HG02763 (cell line): Measurements from ENCODE around the gene S100A14.
"Not testable (repeated sequence)": the region's sequence is repeated elsewhere in the genome, so short reads cannot be mapped to it uniquely, and the experiment has no call there.

Experiments used
- ATAC-seq: cut with Tn5 transposase; IDR thresholded peaks from one replicate; pipeline ENCODE4 v1.9.1; 2021; ENCODE audit warnings: mild to moderate bottlenecking, moderate library complexity; ENCODE audit not compliant: unreplicated experiment

S100A14 gene

DNA sequence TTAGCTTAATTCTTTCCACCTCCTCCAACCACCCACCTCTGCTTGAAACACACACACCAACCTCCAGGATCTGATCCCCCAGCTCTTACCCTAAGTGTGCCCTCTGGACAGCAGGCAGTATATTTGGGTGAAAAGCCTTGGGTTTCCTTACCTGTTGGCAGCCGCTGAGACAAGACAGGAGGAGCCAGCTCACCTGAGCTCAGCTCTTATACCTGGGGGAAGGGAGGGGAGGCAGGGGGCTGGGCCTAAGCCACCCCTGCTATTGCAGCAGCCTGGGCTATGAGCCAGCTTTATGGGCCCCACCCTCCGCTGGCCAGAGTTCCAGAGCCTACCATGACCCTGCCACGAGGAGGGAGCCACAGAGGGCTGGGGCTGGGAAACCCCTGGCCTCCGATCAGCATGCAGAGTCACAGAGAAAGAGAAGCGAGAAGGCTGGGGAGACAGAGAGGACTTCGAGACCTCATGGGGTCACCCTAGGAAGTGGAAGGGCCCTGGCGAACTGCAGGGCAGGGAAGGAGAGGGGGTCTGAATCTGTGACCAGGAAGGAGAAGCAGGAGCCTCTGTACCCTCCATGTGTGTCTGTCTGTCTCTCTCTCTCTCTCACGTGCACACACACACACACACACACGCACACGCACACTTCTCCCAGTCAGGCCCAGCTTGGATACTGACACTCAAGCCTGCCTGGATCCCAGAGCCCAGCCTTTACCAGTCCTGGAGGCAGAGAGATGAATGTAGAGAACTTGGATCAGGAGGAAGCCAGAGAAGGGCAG is at the start of gene S100A14:
Gene S100A14, minus strand, starts transcription at position 182 of the 773 bp plus-strand sequence. CDS start 467 bp downstream, outside the sequence.
- ATAC-seq: no peak

DNA sequence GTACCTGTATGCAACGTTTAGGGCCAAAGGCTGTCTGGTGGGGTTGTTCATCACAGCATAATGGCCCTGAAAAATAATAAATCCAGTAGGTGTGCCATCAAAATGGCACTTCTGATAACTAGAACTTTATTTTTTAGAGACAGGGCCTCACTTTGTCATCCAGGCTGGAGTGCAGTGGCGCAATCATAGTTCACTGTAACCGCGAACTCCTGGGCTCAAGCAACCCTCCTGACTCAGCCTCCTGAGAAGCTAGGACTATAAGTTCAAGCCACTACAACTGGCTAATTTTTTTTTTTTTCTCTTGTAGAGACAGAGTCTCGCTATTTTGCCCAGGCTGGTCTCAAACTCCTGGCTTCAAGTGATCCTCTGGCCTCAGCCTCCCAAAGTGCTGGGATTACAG is 47.1 kb upstream of the S100A14 start:
- ATAC-seq: no peak

GRCh38 chr1:153662269-153662668 is 46.1 kb upstream of the S100A14 start:
- no peak for ATAC-seq

DNA sequence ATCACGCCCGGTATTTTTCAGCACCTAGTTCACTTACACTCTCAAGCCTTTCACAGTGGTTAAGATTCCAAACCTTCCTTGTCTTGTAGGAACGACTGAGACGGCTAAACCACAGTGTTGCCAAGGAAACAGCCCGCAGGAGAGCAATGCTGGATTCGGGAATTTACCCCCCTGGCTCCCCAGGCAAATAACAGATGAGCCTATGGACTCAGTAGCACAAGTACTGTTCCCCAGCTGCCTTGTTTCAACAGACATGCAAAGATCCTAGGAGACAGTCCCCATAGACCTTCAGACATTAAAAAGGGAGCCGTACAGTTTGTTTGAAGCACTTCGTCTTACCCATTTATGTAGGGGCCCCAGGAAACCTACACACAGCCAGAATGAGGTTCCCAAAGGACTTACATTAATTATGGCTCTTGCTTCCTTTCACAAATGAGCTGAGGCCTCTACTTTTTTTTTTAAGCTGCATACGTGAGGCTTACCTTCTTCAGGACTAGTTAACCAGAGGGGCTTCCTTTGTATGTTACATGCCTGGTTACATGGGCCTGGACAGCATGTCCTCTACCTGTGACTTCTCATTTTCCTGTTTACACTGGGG is 45.1 kb upstream of the S100A14 start:
- no peak for ATAC-seq

- no peak for ATAC-seq
These were observed 43.5 kb upstream of the S100A14 start for GRCh38 chr1:153659656-153660055.

DNA sequence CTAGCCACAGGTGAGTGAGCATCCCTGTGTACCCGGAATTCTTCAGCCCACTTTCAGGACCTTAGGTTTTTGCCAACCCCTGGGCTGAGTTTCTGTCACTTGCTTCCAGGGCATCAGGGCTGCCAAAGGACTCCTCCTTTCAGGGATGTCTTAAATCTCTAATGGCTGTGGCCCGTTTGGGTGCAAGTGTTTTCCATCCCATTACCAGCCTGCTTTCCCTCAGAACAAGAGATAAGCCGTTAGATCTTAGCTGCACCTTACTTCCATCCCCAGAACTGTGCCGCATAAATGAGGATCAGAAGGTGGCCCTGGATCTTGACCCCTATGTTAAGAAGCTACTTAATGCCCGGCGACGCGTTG is 43.0 kb upstream of the S100A14 start:
- ATAC-seq: no peak

DNA sequence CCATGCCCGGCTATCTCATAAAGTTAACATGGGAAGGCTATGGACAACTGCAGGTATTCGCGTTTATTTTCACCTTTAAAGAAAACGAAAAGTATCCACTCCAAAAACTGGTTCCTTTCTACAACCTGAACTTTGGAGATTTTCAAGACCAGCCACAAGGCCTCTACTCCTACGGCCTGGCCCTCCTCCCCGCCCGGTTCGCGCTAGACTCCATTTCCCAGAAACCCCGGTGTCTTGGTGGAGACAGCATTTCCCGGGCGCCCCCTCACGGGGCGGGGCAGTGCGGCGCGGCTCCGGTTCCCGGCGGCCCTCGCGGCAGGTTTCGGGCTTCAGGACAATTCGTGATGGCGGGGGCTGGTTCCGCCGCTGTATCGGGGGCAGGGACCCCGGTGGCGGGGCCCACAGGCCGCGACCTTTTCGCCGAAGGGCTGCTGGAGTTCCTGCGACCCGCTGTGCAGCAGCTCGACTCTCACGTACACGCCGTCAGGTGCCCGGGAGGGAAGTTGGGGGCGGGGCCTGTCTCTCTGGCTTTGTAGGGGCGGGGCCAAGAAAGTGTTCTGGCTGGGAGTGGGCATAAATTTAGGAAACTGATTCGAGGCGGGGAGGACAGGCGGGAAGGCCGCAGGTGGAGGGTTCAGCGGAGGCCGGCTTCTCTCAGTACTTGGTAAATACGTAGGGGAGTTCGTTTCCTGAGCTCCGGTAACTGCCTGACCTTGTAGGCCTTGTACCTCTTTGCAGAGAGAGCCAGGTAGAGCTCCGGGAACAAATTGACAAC is 42.5 kb upstream of the S100A14 start, which contains the start of gene SNAPIN:
Gene SNAPIN, plus strand, starts transcription at position 304 of the 775 bp plus-strand sequence. Its CDS starts 41 bp downstream, at position 345.
- peak; percentile 90 for ATAC-seq

DNA sequence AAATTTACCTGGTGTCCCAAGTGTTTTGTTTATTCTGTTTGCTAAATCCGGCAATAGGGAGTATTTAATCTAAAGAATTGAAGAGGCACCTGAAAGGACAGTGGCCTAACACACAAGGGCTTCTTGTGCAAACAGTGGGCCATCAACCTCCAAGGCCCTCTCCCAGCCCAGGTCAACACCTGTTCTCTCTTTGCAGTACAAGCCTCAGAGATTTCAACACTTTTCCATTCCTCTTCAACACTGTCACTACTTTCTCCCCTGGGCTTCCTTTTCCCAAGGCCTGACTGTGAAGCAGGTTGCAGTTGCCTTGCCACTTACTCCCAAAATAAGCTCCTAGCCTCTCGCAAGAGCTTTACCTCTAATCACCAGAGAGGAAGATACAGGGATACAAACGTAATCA is 39.2 kb upstream of the S100A14 start:
- no peak for ATAC-seq

GRCh38 chr1:153652805-153653500 is 36.8 kb upstream of the S100A14 start:
- no peak for ATAC-seq

GRCh38 chr1:153651771-153652170 is 35.6 kb upstream of the S100A14 start:
- no peak for ATAC-seq

- no peak for ATAC-seq
These were observed 33.7 kb upstream of the S100A14 start for GRCh38 chr1:153649863-153650235.

- no peak for ATAC-seq
These were observed 33.2 kb upstream of the S100A14 start for GRCh38 chr1:153649137-153649862.

- ATAC-seq: no peak
These were observed 32.0 kb upstream of the S100A14 start for GRCh38 chr1:153648000-153648643.

- ATAC-seq: no peak
These were observed 31.2 kb upstream of the S100A14 start for GRCh38 chr1:153647346-153647714.

DNA sequence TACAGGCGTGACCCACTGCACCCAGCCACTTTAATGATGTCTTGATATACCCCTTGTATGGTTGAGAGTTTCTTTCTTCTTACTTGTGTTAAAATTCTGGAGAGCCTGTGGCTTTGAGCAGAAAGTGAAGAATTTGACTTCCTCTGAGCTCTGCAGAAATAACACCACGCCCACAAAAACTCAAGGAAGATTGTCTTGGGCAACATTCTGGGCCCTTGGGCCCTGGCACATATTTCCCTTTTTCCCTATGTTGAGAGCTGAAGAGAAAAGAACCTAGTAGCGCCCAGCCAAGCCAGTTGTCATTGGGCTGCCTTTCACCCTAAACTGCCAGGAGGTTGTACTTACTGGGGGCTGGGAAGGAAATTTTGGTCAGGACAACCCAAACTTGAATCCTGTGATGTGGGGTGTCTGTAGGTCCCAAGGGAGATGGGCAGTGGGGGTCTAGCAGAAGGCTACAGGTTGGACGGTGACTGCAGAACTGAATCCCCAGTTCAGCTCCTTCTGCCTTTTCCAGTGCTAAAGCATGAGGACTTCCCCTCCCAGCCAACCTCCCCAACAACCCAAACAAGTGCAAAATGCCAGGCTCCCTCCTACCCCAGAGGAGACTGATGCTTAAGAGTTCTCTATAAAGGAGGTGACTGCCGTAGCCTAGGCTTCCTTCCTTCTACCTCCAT is 30.7 kb upstream of the S100A14 start:
- no peak for ATAC-seq

DNA sequence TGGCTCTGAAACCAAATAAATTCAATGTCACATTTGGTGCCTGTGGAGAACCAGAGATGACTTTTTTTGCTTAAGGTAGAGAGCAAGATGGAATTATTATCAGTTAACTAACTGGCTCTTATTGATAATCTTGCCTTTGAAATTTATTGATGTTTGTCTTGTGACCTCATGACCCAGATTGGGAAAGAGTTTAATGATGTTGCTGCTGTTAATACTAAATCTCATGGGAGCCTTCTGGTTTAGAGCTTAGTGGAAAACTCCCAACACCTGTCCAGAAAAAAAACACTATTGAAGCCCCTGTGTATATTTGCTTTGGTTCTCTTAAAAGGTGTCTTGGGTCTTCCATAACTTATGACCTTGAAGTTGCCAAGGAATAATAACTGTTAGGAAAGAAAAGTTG is 27.7 kb upstream of the S100A14 start:
- no peak for ATAC-seq

DNA sequence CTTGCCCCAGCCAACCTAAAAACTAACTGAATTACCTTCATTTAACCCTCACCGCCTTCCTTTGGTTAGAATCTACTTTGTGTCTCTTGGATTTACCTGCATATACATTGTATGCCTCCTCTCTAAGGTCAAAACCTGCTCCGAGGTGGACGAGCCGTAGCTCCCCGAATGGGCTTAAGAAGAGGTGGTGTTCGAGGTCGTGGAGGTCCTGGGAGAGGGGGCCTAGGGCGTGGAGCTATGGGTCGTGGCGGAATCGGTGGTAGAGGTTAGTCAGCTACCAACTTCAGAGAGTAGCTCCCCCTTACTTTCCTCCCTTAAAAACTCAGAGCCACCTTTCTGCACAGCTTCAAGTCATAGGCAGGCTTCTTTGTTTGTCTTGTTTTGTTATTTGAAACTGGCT is 27.0 kb upstream of the S100A14 start:
- ATAC-seq: no peak

- no peak for ATAC-seq
These were observed 26.0 kb upstream of the S100A14 start for GRCh38 chr1:153642161-153642560.

GRCh38 chr1:153640861-153641260 is 24.7 kb upstream of the S100A14 start:
- ATAC-seq: no peak

DNA sequence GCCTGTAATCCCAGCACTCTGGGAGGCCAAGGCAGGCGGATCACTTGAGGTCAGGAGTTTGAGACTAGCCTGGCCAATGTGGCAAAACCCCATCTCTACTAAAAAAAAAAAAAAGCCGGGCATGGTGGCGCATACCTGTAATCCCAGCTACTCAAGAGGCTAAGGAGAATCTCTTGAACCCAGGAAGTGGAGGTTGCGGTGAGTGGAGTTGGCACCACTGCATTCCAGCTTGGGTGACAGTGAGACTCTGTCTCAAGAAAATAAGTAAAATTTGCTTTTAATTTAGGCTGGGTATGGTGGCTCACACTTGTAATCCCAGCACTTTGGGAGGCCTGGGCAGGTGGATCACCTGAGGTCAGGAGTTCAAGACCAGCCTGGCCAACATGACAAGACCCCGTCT is 24.1 kb upstream of the S100A14 start:
- not testable (repeated sequence) for ATAC-seq
